ENCODE results near the gene KRT85.

DNA sequence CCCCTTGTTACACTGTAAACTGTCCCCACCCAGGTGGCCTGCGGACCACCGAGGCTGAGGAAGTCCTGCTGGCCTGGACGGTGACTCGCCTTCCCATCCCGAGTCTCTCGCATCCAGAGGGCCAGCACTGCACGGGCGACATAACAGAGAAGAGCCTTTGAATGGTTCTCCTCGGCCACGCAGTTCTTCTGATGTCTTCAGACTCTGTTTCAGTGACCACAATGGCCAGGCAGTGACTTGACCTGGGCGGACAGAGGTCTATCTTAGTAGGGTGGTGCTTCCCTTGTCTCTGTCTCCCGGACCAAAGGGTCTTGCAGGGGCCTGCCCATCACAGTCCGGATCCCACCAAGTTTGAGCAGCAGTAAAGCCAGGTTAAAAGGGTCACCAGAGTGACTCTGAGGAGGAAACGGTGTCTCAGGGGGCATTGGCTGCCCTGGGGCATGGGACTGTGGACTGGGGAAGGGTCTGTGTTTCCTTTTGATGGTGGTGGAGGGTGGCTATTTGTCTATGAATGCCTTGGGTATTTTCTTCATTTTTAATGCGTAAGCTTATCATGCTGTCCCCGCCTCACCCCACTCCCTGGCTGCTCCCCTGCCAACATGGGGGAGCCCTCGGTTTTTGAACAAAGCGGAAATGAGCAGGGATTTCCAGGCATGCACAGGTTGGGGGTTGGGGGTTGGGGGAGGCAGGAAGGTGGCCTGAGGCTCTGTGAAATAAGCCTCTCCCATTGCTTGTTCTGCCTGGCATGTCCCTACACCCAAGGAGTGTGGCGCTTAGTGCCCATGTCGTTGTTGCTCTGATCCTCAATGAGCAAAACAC lies 10.3 kb downstream of the KRT85 start:
- TF ChIP-seq, protein P1, sequence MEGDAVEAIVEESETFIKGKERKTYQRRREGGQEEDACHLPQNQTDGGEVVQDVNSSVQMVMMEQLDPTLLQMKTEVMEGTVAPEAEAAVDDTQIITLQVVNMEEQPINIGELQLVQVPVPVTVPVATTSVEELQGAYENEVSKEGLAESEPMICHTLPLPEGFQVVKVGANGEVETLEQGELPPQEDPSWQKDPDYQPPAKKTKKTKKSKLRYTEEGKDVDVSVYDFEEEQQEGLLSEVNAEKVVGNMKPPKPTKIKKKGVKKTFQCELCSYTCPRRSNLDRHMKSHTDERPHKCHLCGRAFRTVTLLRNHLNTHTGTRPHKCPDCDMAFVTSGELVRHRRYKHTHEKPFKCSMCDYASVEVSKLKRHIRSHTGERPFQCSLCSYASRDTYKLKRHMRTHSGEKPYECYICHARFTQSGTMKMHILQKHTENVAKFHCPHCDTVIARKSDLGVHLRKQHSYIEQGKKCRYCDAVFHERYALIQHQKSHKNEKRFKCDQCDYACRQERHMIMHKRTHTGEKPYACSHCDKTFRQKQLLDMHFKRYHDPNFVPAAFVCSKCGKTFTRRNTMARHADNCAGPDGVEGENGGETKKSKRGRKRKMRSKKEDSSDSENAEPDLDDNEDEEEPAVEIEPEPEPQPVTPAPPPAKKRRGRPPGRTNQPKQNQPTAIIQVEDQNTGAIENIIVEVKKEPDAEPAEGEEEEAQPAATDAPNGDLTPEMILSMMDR (IDR thresholded peaks at IDR 0.05): no peak
- TF ChIP-seq POLR2A (IDR thresholded peaks at IDR 0.05): no peak

All from adrenal gland (tissue), 5 donors.